GM18517 (cell line): ENCODE measurements around the gene TNS2.

Source experiments
- ATAC-seq: cut with Tn5 transposase; IDR thresholded peaks from one replicate; pipeline ENCODE4 v1.9.1; 2021; ENCODE audit warnings: mild to moderate bottlenecking, moderate library complexity; ENCODE audit not compliant: unreplicated experiment

TNS2 gene

DNA sequence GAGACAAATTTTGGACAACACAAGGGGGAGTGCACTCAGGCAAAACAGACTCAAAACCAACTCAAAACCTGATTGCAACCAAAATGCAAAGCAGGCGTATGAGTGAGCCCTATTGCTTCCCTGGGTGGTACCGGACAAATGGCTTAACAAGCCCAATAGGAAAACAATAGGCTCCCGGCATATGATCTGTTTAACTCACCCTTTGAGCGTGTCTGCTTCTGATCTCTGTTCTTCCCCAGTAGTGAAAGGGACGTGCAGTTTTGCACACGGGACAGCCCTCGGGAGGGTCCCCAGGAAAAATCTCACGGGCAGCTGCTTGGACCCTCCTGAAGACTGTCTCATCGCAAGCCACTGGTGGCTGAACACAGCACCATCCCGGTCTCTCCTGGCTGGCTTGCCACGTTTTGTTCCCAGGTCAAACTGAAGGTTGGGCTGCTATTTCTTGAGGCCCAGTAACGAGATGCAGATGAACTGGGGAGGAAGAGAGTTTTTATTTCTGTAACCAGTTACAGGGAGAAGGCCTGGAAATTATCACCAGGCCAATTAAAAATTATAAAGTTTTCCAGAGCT is 63.4 kb downstream of the TNS2 start:
- no peak for ATAC-seq

DNA sequence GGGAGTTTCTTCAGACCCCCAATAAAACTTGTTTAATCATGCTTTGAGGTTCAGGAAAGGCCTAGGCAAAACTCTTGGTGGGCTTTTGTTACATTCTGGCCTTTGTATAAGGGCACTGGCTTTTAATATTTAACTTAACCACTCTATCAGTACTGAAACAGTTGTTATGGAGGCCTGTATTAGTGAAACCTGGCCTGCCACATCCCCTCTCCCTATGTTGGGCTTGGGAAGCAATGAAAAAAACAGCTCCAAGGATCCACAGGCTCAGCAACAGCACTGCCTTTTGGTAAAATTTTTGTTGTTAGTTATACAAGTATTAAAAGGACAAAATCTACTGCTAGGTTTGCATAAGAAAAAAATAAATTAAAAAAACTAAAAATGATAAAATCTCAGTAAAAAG is 64.1 kb downstream of the TNS2 start:
- no peak for ATAC-seq
